Medulla oblongata (tissue), 1 donor: ENCODE results near the gene MAVS.
A peak's percentile ranks its signal among the peaks of the same experiment; 100 is the strongest.

Experiments
- DNase-seq: peaks from one replicate; pipeline ENCODE4 v3.0.0-alpha.2; 2015; ENCODE audit errors: extremely low spot score

The MAVS gene

DNA sequence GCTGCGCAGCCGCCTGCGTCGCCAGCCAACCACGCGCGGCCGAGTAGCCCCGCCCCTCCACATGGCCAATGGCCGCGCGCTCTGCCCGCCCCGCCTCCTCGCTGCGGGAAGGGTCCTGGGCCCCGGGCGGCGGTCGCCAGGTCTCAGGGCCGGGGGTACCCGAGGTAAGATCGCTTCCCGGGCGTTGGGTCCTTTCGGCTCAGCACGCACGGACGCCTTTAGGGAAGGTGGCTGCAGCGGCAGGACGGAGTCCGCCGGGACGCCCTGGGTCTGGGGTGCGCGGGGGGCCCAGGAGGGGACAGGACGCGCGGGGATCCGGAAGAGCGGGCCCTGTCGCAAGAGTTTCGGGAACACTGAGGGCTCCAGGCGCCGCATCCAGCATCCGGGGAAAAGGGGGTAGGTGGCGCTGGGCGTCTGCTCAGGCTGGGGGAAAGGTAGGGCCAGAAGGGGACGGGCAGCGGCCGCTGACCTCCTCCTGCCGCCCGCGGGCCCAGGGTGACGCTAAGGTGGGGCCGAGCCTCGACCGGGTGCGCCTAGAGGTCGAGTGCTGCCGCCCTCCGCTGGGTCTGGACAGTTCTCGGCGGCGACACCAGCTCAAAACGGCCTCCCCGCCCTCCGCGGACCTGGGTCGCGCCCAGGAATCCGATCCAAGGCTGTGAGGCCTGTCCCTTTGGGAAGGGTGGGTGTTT is at the start of gene MAVS:
MAVS (plus strand) TSS at position 95 of the 689 bp plus-strand sequence. CDS start 7,791 bp downstream, outside the sequence.
- peak; percentile 91 for DNase-seq

DNA sequence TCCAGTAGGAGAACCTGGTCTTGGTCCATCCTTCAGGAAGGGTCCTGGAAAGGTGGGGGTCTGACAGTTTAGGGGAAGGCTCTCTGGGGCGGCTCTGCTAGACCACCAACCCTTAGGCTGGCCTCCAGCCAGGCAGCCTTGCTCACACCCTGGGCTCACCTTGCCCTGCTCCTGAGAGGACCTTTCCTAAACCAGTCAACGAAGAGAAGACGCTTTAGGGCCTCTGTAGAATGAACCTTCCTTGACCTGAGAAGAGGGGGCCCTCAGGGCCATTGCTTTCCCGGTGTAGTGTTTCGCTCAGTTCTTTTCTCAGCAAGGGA is 49.4 kb upstream of the MAVS start:
- DNase-seq: no peak

DNA sequence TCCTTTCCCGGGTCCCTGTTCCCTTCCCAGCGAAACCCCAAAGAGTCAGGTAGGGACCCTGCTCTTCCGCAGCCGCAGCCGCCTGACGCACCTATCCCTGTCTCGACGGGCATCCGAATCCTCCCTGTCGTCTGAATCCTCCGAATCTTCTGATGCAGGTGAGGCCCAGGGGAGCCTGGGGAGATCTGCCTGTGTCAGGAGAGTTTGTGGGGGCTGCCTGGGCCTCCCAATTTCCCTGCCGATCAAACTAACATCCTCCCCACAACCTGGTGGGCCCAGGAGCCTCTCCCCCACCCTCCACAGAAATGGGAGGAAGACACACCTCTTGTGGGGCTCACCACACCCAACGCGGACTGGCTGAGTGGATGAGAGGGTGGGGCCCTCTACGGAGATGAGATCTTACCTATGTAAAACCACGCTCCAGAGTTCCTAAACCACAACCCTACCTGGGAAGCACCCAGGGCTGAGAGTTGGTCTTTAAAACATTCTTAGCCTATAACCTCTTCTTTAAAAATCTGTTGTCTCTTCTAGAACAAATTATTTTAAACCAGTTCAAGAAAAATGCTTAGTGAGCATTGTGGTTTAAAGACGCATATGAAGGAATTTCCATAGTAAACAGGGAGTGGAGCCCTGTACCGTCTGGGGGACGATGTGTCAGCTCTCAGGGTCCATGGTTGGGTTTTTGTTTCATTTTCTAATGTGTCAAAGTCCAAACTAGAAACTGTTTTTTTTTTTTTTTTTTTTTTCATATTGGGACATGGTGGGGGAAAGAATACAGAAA is 48.9 kb upstream of the MAVS start:
- no peak for DNase-seq

DNA sequence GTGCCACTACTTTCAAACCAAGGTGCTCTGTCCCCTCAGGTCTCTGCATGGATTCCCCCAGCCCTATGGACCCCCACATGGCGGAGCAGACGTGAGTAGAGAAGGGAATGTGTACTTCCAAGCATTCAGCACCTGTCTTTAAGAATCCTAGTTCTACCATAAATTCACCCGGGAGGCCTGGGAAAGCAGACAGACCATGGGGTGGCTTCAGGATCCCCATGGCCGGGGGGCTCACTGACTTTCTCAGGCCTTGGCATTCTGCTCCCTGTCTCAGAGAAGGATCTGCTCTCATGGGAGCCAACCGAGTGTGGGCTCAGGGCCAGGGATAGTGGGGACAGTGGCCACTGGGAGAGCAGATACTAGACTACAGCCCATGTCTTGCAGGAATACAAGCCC is 48.3 kb upstream of the MAVS start:
- no peak for DNase-seq

DNA sequence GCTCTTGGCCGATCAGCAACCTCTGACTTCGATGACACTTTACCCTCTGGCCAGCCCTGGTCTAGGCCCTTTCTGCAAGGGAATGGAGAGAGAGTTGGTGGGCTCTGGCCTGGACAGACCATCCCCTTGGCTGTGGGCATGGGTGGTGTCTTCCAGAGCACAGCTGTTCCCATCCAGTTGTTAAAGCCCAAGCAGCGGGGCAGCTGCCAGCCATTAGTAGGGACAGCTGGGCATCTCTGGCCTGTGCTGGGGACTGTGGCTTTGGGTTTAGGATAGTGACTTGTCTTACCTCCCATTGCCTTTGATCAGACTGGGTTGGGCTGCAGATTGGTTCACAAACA is 47.8 kb upstream of the MAVS start:
- no peak for DNase-seq

DNA sequence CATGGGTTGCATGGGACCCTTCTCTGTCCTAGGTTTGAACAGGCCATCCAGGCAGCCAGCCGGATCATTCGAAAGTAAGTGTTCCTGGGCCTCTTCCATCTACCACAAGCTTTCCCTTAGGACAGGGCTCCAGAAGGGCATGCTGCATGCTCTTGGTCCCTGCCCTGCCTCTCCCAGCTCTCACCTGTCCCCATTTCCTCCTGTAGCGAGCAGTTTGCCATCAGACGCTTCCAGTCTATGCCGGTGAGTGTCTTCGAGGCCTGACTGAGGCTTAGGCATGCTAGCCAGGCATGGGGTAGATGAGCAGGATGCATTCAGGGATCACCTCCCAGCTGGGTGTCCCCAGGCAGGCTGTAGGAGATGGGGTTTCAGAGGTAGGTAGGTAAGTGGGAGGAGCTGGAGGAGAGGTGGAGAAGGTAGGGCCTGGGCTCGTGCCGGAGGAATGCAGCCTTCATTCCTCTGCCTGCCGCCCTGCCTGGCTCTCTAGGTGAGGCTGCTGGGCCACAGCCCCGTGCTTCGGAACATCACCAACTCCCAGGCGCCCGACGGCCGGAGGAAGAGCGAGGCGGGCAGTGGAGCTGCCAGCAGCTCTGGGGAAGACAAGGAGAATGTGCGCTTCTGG is 46.3 kb upstream of the MAVS start:
- DNase-seq: no peak

DNA sequence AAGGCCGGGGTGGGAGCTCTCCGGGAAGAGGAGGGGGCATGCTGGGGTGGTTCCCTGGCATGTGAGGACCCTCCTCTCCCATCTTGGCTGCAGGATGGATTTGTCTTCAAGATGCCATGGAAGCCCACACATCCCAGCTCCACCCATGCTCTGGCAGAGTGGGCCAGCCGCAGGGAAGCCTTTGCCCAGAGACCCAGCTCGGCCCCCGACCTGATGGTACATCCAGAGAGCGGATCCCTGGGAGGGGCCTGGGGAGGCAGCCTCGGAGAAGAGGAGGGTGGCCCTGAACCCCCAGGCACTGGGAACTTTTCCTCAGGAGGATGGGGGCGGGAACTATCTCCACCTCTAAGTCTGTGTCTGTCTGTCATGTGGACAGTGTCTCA is 45.8 kb upstream of the MAVS start:
- no peak for DNase-seq

DNA sequence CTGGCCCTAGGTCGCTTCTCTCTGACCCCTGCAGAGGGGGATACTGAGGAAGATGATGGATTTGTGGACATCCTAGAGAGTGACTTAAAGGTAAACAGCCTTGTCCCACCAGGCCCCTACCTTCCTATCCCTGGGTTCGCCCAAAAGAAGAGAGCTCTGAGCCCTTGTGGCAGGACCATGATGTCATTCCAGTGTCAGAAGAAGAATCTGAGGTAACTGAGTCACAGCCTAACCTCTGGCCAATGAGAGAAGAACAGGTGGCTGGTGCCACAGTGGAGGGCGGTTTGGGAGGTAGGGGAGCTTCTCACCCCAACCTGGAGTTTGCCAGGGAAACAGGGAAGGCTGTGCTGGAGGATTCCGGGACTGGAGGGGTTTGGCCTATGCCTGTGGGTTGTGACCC is 45.3 kb upstream of the MAVS start:
- DNase-seq: no peak

DNA sequence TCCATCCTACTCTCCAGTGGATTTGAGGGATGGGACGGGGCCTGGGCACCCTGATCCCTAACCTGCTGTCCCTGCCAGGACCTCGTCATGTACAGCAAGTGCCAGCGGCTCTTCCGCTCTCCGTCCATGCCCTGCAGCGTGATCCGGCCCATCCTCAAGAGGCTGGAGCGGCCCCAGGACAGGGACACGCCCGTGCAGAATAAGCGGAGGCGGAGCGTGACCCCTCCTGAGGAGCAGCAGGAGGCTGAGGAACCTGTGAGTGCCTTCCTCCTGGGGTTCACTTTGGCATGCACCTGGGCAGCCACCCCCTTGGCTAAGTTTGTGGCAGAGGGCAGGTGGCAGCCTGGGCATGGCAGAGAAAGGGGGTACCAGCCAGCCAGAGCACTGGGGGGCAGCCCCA is 44.8 kb upstream of the MAVS start:
- DNase-seq: no peak

DNA sequence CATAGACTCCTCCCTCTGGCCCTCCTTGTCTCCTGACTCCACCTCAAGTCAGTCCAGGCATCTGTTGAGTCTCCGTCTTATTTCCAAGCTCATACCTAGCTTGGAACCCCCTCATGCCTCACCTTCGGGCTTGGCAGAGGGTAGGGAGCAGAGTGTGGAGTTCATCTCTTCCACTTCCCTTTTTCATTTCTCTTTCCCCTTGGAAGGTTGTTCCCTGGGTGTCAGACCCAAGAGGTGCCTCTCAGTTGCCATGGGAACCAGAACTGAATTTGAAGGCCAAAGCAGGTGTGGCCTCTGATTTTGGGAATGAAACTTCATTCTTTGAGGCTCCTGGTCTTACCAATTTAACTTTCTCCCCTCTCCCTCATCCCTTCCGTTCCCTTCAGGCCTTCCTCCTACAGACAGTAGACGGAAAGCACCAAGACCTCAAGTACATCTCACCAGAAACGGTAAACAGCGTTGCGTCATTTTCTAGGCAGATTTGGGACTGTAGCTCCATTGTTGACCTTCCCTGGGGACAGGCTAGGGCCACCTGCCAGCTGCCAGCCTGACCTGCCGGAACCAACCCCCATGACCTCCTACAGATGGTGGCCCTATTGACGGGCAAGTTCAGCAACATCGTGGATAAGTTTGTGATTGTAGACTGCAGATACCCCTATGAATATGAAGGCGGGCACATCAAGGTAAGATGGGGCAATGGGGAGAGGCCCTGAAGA is 44.0 kb upstream of the MAVS start:
- no peak for DNase-seq

DNA sequence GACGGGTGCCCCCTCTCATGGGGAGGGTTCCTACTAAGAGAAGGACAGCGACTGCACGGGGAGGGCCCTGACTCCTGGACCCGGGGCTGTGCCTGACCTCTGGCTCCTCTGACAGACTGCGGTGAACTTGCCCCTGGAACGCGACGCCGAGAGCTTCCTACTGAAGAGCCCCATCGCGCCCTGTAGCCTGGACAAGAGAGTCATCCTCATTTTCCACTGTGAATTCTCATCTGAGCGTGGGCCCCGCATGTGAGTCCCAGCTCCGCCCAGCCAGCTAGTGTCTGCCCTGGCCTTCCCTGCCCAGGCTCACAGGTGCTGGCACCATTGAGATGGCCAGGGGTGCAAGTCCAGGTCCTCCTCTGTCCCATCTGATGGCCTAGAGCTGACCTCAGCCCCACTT is 43.3 kb upstream of the MAVS start:
- no peak for DNase-seq

DNA sequence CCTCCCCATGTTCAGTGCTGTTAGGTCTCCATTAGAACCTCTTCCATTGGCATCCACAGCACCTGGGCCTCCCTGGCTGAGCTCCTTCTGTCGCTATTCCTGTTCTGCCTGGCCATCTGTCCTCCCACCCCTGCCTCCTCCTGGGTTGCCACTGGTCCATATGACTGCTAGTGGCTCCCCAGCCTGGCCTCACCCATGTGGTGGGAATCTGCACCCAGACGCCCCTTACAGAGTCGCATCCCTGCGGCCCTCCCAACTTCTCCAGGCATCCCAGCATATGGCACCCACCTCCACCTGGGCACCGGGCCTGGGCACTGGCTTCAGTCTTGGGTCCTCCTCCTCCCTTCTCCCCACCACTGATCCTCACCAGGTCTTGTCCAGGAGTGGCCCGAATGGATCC is 42.8 kb upstream of the MAVS start:
- DNase-seq: no peak

DNA sequence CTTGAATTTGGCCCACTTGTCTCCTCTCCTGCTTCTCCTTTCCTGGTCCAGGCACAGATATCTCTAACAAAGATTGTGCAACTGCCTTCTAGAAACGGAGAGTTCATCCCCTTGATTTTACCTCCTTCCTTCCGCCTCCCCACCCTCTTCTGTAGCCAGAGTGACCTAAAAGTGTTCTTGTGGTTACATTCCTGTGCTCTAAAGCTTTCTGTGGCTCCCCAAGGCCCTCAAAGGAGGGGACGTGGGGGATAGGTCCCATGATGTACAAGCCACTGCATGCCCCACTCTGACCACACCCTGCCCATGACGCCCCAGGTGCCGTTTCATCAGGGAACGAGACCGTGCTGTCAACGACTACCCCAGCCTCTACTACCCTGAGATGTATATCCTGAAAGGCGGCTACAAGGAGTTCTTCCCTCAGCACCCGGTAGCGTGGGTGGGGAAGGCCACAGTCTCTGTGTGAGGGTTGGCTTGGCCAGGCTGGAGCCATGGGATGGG is 42.3 kb upstream of the MAVS start:
- DNase-seq: no peak

DNA sequence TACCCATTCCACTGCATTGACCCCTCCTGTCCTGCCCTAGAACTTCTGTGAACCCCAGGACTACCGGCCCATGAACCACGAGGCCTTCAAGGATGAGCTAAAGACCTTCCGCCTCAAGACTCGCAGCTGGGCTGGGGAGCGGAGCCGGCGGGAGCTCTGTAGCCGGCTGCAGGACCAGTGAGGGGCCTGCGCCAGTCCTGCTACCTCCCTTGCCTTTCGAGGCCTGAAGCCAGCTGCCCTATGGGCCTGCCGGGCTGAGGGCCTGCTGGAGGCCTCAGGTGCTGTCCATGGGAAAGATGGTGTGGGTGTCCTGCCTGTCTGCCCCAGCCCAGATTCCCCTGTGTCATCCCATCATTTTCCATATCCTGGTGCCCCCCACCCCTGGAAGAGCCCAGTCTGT is 41.9 kb upstream of the MAVS start:
- no peak for DNase-seq

DNA sequence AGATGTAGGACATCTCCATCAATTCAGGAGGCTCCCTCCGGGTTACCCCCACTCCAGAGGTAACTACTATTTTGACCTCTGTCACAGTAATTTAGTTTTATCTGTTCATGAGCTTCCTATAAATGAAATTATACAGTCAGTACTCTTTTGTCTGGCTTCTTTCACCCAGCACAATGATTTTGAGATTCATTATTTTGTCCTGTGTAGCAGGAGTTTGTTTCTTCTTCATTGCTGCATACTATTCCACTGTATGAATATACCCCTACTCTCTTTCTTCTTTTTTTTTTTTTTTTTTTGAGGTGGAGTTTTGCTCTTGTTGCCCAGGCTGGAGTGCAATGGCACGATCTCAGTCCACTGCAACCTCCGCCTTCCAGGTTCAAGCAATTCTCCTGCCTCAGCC is 38.1 kb upstream of the MAVS start:
- DNase-seq: no peak

DNA sequence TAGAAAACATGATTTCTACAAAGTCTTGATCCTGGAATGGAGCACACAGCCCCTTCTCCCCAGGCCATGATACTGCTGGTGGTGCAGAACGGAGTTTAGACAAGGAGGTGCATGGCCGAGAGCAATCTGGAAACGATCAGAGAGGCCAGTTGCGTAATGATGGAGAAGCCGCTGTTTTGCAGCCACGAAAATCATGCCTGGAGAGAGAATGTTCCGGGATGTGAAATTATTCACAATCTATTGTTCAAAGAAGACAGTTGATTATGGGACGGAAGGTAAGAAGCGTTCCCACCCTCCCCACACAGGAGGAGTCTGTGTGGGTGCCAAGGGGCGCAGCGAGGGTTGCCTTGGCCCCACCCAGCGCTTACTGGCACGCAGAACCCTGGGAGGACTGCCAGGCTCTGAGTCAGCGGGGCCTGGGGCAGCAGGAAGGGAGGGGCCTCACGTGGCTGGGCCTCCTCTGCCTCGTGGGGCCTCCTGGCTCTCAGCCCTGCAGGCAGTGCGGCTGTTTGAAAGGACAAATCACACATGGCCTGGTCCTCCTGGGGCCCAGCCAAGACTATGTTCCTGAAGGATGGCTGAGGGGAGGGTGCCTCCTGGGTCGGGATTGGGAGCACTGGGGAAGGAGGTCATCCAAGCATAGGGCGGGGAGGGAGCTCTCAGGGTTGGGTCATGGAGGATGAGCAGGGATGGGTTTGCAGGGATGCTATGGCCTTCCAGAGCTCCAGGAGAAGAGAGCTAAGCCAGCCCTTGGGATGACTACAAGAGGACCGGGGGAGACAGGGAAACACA is 35.0 kb upstream of the MAVS start:
- peak; percentile 98 for DNase-seq

DNA sequence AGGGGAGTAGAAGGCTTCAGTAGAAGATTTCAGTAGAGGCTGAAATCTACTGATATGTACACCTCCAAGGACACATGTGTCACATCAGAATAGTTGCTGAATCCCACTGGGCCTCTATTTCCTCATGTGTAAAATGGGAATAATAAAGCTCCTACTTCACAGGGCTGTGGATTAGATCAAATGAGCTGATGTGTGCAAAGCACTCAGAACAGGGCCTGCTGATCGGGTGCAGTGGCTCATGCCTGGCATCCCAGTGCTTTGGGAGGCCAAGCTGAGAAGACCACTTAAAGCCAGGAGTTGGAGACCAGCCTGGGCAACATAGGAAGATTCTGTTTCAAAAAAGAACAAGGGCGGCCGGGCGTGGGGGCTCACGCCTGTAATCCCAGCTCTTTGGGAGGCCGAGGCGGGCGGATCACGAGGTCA is 34.4 kb upstream of the MAVS start:
- no peak for DNase-seq

DNA sequence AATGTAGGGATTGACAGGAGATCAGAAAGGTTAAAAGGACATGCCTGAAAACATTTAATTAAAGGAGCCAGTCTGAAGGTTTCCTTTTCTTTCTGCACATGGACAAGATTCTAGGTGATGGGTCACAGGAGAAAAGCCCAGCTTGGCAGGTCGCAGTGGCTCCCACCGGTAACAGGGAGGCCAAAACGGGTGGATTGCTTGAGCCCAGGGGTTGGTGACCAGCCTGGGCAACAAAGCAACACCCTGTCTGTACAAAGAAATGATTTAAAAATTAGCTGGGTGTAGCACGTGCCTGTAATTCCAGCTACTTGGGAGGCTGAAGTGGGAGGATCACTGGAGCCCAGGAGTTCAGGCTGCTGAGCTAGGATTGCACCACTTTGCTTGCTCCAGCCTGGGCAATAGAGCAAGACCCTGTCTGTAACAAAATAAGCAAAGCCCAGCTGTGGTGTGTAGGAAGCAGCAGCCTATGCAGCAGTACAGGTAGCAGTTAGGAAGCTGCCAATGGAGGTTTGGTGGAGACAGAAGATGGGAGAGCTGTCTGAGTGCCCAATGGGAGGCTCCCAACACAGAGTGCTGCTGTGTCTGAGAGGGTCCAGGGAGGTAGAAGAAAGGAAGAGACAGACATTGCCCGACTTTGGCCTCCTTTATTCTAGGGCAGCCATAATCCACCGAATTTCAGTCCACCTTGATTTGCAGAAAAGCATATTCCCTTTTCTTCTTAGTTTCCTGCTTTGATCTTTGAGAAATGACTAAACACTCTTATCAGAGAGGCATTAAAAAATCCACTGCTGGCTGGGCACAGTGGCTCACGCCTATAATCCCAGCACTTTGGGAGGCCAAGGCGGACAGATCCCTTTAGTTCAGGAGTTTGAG is 33.4 kb upstream of the MAVS start:
- no peak for DNase-seq

DNA sequence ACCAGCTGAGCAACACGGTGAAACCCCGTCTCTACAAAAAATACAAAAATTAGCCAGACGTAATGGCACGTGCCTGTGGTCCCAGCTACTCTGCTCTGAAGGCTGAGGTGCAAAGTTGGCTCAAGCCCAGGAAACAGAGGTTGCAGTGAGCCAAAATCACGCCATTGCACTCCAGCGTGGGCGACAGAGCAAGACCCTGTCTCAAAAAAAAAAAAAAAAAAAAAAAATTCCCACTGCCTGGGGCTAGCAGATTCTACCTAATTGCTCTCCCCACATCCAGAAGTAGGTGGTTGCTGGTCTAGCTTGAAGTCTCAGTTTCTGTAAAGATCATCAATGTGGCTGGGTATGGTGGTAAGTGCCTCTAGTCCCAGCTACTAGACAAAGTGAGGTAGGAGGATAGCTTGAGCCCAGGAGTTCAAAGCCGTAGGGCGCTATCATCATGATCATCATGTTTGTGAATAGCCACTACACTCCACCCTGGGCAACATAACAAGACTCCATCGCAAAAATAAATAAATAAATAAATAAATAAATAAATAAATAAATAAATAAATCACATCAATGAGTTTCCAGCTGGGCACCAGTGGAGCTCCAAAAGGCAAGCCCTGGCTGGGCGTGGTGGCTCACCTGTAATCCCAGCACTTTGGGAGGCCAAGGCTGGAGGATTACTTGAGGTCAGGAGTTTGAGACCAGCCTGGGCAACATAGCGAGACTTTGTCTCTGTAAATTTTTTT is 32.6 kb upstream of the MAVS start:
- DNase-seq: no peak

DNA sequence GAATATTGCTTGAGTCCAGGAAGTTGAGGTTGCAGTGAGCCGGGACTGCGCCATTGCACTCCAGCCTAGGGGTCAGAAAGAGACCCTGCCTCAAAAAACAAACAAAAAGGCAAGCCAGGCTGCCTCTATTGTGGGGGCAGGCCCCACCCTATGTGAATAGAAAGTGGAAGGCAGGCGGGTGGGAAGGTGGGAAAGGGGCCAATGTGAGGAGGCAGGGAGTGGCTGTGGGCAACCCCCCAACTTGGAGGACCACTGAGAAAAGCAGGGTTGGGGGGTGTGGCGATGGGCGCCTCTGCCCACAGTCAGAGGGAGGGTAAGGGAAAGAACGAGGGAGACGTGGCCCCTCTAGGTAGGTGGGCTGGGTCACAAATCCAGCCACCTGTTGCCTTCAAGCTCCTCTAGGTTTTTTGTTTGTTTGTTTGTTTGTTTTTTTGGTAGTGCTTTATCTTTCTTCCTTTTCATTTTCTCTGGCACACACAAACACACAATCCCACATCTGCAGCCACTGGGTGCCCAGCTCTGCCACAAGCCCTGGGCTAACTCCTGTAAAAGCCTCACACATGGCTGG is 31.6 kb upstream of the MAVS start:
- DNase-seq: no peak
